Measurements from ENCODE around the gene HSPBAP1.

- TF ChIP-seq CTCF (IDR thresholded peaks at IDR 0.05; ENCODE audit: low read length), result no peak
- TF ChIP-seq EZH2phosphoT487 (IDR thresholded peaks at IDR 0.05; ENCODE audit: low read length), result no peak
- no peak for TF ChIP-seq EZH2 (optimal IDR thresholded peaks at IDR 0.05; ENCODE audit: low read depth, low read length)
Observed at GRCh38 chr3:122777563-122777962, 16.1 kb downstream of the HSPBAP1 start.

Data from MM.1S (cell line).